Progenitor cell of endocrine pancreas (in vitro differentiated cells): ENCODE data around the gene LAT. TPM values are rescaled to one million over a fixed set of nuclear protein-coding genes. Genes with fewer than 3 reads are reported as not detected.

ENCODE experiments used
- DNase-seq: peaks from one replicate; pipeline ENCODE4 v3.0.0; 2021; ENCODE audit warnings: low spot score; ENCODE audit not compliant: unreplicated experiment
- H3K27ac Mint-ChIP-seq: 2 replicates; pipeline ENCODE4 v1.8.0; 2021; ENCODE audit warnings: mild to moderate bottlenecking, moderate library complexity, mixed read lengths
- H3K27me3 Mint-ChIP-seq: 2 replicates; pipeline ENCODE4 v1.8.0; 2021; ENCODE audit warnings: mixed read lengths
- H3K36me3 Mint-ChIP-seq: 2 replicates; pipeline ENCODE4 v1.8.0; 2022; ENCODE audit warnings: mixed read lengths; ENCODE audit not compliant: insufficient read depth
- H3K4me1 Mint-ChIP-seq: 2 replicates; pipeline ENCODE4 v1.8.0; 2021; ENCODE audit warnings: low read depth, mixed read lengths
- H3K4me3 Mint-ChIP-seq: 2 replicates; pipeline ENCODE4 v1.8.0; 2021; ENCODE audit warnings: low read depth, mild to moderate bottlenecking, moderate library complexity, mixed read lengths
- H3K9me3 Mint-ChIP-seq: 2 replicates; pipeline ENCODE4 v1.8.0; 2021; ENCODE audit warnings: low read depth, mixed read lengths
- total RNA-seq: library from RNA; stranded (reverse); gene quantifications from 2 replicates; pipeline ENCODE4 v1.2.1, GENCODE V29; 2021
- TF ChIP-seq, protein P1 (sequence below): fragments of 200-600 bp; sonication (generic); IDR thresholded peaks from one replicate; pipeline ENCODE4 v1.5.0; 2021; ENCODE audit warnings: antibody characterized with exemption, mild to moderate bottlenecking; ENCODE audit not compliant: unreplicated experiment

Gene LAT
- total RNA-seq, 1 donor from 2014 or later = 8.0 TPM

DNA sequence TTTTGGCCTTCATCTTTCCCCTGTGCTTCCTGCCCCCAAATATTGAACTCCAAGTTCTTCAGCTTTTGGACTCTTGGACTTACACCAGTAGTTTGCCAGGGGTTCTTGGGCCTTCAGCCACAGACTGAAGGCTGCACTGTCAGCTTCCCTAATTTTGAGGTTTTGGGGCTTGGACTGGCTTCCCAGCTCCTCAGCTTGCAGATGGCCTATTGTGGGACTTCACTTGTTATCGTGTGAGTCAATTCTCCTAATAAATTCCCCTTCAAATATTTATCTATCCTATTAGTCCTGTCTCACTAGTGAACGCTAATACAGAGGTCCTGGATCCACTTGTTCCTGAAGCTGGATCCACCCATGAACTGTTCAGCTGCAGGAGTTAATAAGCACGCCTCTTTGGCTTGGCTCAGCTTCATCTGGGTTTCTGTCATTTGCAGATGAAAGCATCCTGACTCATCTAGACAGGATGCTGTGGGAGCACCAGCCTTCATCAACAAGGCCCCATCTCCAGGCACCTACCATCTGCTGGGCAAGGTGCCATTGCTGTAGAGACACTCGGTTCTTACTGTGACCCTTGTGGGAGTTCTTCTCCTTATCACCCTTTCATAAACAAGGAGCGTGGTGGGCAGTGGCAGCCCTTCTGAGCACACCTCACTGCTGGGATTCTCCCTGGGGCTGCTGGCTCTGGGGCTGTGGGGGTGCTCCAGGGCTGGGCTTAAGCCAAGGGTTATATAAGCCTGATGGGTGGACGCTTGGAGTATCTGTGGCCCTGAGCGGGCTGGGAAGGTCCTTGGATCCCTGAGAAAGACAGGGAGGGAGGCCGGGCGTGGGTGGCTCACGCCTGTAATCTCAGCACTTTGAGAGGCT lies 23.1 kb downstream of the LAT start:
- Mint-ChIP-seq H3K27me3 (peaks cover 31% of the 10 kb centered on the region), H3K27ac (no peak overlapping the region), H3K4me1 (no peaks in the 10 kb centered on the region), H3K9me3 (no peaks in the 10 kb centered on the region), H3K4me3 (no peak overlapping the region), H3K36me3 (no peaks in the 10 kb centered on the region)
- TF ChIP-seq, protein P1, sequence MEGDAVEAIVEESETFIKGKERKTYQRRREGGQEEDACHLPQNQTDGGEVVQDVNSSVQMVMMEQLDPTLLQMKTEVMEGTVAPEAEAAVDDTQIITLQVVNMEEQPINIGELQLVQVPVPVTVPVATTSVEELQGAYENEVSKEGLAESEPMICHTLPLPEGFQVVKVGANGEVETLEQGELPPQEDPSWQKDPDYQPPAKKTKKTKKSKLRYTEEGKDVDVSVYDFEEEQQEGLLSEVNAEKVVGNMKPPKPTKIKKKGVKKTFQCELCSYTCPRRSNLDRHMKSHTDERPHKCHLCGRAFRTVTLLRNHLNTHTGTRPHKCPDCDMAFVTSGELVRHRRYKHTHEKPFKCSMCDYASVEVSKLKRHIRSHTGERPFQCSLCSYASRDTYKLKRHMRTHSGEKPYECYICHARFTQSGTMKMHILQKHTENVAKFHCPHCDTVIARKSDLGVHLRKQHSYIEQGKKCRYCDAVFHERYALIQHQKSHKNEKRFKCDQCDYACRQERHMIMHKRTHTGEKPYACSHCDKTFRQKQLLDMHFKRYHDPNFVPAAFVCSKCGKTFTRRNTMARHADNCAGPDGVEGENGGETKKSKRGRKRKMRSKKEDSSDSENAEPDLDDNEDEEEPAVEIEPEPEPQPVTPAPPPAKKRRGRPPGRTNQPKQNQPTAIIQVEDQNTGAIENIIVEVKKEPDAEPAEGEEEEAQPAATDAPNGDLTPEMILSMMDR = no peak
- no peak for DNase-seq

DNA sequence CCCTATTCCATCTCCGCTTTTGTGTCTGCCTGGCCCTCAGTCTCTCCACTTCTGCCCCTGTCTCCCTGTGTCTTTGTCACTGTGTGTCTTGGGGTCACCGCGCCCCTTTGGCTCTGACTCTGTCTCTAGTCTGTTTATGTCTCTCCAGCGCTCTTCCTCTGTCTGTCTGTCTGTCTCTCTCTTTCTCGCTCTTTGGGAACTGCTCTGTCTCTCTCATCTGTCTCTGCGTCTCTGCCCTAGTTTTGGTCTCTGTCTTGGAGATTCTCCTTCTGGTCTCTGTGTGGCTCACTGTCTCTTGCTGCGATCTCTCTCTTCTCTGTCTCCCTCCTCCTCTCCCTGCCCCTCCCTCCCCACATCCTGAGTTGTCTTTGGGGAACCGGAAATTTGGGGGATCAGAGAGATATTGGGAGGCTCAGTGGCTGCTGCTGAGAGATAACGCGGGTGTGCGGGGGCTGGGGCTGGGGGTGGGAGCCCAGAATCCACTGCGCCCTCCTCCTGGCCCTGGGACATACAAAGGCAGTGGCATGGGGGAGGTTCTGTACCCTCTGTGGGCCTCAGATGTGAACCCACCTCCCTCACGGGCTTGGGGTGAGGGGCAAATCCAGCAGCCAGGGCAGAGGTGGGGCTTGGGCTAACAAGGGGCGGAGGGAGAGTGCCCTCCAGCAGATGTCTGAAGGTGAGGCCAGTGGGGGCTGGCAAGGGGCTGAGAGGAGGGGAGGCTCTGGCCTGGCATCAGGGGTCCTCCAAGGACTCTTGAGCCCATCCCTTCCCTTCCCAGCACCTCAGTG lies 24.4 kb downstream of the LAT start:
- TF ChIP-seq, protein P1 = no peak
- Mint-ChIP-seq H3K27ac (no peak overlapping the region), H3K36me3 (no peaks in the 10 kb centered on the region), H3K27me3 (peaks cover 27% of the 10 kb centered on the region), H3K4me1 (no peaks in the 10 kb centered on the region), H3K4me3 (no peak overlapping the region), H3K9me3 (no peaks in the 10 kb centered on the region)
- DNase-seq = no peak

DNA sequence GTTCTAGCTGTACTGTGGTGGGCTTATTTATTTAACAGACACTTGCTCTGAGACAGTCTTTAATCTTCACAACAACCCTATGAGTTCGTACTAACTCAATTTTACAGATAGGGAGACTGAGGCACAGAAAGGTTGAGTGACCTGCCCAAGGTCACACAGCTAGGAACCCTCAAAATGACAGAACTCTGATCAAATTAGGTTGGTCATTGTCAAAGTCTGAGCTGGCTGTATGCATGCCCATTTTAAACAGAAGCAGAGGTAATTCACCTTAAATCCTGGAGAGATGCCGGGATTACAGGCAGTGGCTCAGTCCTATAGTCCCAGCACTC lies 24.9 kb downstream of the LAT start:
- Mint-ChIP-seq H3K27ac (no peak overlapping the region), H3K4me1 (no peaks in the 10 kb centered on the region), H3K36me3 (no peaks in the 10 kb centered on the region), H3K9me3 (no peaks in the 10 kb centered on the region), H3K27me3 (peaks cover 26% of the 10 kb centered on the region), H3K4me3 (no peak overlapping the region)
- no peak for DNase-seq
- TF ChIP-seq, protein P1 = no peak

DNA sequence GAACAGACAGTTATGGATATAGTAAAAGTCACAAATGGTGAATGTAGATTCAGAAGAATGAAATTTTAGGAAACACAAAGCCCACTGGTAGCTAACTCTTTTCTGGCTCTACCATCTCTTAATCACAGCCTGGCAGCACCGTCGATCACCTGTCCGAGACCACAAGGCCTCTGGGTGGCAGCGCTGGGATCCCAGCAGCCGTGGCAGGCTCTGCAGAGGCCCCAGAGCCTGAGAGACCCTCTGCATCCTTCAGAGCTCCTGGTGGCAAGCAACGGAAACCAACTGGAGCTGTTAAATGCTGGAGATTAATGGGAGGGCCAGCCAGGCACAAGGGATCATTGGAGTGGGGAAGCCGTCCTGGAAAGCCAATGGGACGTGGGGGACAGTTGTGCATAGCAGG lies 26.3 kb downstream of the LAT start:
- Mint-ChIP-seq H3K9me3 (no peaks in the 10 kb centered on the region), H3K27ac (no peak overlapping the region), H3K4me1 (no peaks in the 10 kb centered on the region), H3K27me3 (peaks cover 16% of the 10 kb centered on the region), H3K36me3 (no peaks in the 10 kb centered on the region), H3K4me3 (no peak overlapping the region)
- DNase-seq = no peak
- TF ChIP-seq, protein P1 = peak; percentile 14

DNA sequence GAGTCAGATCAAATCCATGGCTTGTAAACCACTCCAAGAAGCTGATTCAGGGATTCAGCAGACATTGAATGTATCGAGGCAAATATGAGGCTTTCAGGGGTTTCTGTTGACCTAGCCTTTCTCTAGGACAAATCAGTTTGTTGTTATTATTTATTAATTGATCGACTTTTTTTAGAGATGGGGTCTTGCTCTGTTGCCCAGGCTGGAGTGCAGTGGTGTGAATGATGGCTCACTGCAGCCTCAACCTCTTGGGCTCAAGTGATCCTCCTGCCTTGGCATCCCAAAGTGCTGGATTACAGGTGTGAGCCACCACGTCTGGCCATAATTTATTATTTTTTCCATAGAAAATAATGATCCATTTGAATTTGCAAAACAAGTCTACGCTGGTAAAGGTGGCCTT lies 27.0 kb downstream of the LAT start:
- TF ChIP-seq, protein P1 = no peak

More for the DNA sequence above, 27.0 kb downstream of the LAT start:
- Mint-ChIP-seq H3K4me3 (no peak overlapping the region), H3K36me3 (no peaks in the 10 kb centered on the region), H3K9me3 (no peaks in the 10 kb centered on the region), H3K27me3 (peaks cover 14% of the 10 kb centered on the region), H3K4me1 (no peaks in the 10 kb centered on the region), H3K27ac (no peak overlapping the region)
- no peak for DNase-seq
